Gastrocnemius medialis (tissue), 4 donors: ENCODE data around the gene ABL1. TPM values are rescaled to one million over a fixed set of nuclear protein-coding genes. Genes with fewer than 3 reads are reported as not detected.
"Not testable (repeated sequence)": the region's sequence is repeated elsewhere in the genome, so short reads cannot be mapped to it uniquely, and the experiment has no call there.

Experiments
- ATAC-seq, 2 donors: fragments of 150-250 bp; one replicate each; pipeline ENCODE4 v1.9.1; 2016
- DNase-seq, 2 donors: peaks; one replicate each; pipeline ENCODE4 v3.0.0-alpha.2; 2019
- H3K27ac ChIP-seq, 4 donors: fragments of 200-600 bp; sonication (generic); 1 replicate in 1 of 4; 2 replicates in 3 of 4; pipeline ENCODE4 v1.5.1; 2016 to 2018; ENCODE audit warnings: mild to moderate bottlenecking in 2 of 4, moderate library complexity in 1 of 4
- H3K27me3 ChIP-seq, 3 donors: fragments of 200-600 bp; sonication (generic) in 2 of 3; 1 replicate in 1 of 3; 2 replicates in 2 of 3; pipeline versions ENCODE4 v1.5.1 to v1.6.0; 2016 to 2019; ENCODE audit warnings: mild to moderate bottlenecking in 1 of 3, moderate library complexity in 1 of 3
- H3K36me3 ChIP-seq, 2 donors: fragments of 200-600 bp; sonication (generic) in 1 of 2; one replicate each; pipeline ENCODE4 v1.5.1; 2017 to 2018
- H3K4me1 ChIP-seq, 2 donors: fragments of 200-600 bp; sonication (generic) in 1 of 2; one replicate each; pipeline ENCODE4 v1.5.1; 2016 to 2017; ENCODE audit warnings: mild to moderate bottlenecking in 2 of 2
- H3K4me3 ChIP-seq, 4 donors: fragments of 200-600 bp; sonication (generic) in 3 of 4; 1 replicate in 1 of 4; 2 replicates in 3 of 4; pipeline ENCODE4 v1.5.1; 2016 to 2019; ENCODE audit warnings: mild to moderate bottlenecking in 2 of 4
- H3K9me3 ChIP-seq, 3 donors: fragments of 200-600 bp; sonication (generic) in 2 of 3; 1 replicate in 1 of 3; 2 replicates in 2 of 3; pipeline ENCODE4 v1.5.1; 2016 to 2019
- CTCF ChIP-seq, 5 experiments: fragments of 450-650 bp in 3 of 5; fragments of 200-600 bp in 2 of 5; sonication (generic) in 2 of 5; IDR thresholded peaks in 4 of 5; conservative IDR thresholded peaks in 1 of 5; 1 replicate in 4 of 5; 2 replicates in 1 of 5; pipeline ENCODE4 v1.5.1; 2016 to 2019; ENCODE audit warnings: antibody characterized with exemption in 5 of 5, mild to moderate bottlenecking in 3 of 5, moderate library complexity in 3 of 5
- POLR2A ChIP-seq, 2 donors: fragments of 450-650 bp; IDR thresholded peaks; one replicate each; pipeline ENCODE4 v1.6.1; 2017; ENCODE audit warnings: antibody characterized with exemption in 2 of 2, mild to moderate bottlenecking in 2 of 2, moderate library complexity in 2 of 2
- in situ Hi-C, 4 donors: fragments of 200-750 bp; cut with MboI; loops; one replicate each; pipeline versions ENCODE4 v1.15.0 to v1.8.0; 2017; ENCODE audit warnings: low sequenced_read_pairs in 4 of 4
- intact Hi-C: fragments of 100-400 bp; cut with DNase I; formaldehyde crosslinking; loops from one replicate; pipeline ENCODE4 v1.15.1; 2023; ENCODE audit warnings: low total_unique reads
- total RNA-seq, 4 donors: library from RNA; depleted of rRNA; stranded (reverse); fragments of >200 nt; gene quantifications; one replicate each; pipeline versions ENCODE4 v1.1.0 to v1.2.3, GENCODE V29; 2016

ABL1 gene
- total RNA-seq, 4 donors from 2014 or later: 22.8 to 55.5 (median 28.5) TPM

GRCh38 chr9:130908878-130909355 is 73.9 kb downstream of the ABL1 start:
- TF ChIP-seq CTCF (IDR thresholded peaks at IDR 0.05 in 4 of 5, conservative IDR thresholded peaks at IDR 0.05 in 1 of 5) (no peak), POLR2A (IDR thresholded peaks at IDR 0.05) (no peak)
- no peaks in the 10 kb centered on the region for H3K36me3 ChIP-seq
- no peaks in the 10 kb centered on the region for H3K4me1 ChIP-seq
- no peaks in the 10 kb centered on the region for H3K9me3 ChIP-seq
- no peak for ATAC-seq
- no peak overlapping the region for H3K4me3 ChIP-seq
- DNase-seq: no peak
- in situ Hi-C loops: no loop called here
- no peak overlapping the region for H3K27ac ChIP-seq
- intact Hi-C loops: no loop called here
- H3K27me3 ChIP-seq: peaks cover 7 to 21% (median 8%) of the 10 kb centered on the region in 3 donors

DNA sequence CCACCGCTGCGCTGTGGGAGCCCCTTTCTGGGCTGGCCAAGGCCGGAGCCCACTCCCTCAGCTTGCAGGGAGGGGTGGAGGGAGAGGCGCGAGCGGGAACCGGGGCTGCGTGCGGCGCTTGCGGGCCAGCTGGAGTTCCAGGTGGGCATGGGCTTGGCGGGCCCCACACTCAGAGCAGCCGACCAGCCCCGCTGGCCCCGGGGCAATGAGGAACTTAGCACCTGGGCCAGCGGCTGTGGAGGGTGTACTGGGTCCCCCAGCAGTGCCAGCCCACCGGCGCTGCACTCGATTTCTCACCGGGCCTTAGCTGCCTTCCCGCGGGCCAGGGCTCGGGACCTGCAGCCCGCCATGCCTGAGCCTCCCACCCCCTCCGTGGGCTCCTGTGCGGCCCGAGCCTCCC is 75.0 kb downstream of the ABL1 start:
- intact Hi-C loops, H3K4me1 ChIP-seq, H3K4me3 ChIP-seq, H3K36me3 ChIP-seq, in situ Hi-C loops, H3K27ac ChIP-seq, H3K9me3 ChIP-seq, DNase-seq, ATAC-seq: not testable (repeated sequence)
- peaks cover 7 to 30% (median 16%) of the 10 kb centered on the region in 3 donors for H3K27me3 ChIP-seq

GRCh38 chr9:130910670-130911069 is 75.6 kb downstream of the ABL1 start:
- H3K27me3 ChIP-seq: peaks cover 7 to 30% (median 17%) of the 10 kb centered on the region in 3 donors
- ATAC-seq, DNase-seq, in situ Hi-C loops, H3K27ac ChIP-seq, H3K36me3 ChIP-seq, intact Hi-C loops, H3K4me3 ChIP-seq, H3K4me1 ChIP-seq, H3K9me3 ChIP-seq: not testable (repeated sequence)

DNA sequence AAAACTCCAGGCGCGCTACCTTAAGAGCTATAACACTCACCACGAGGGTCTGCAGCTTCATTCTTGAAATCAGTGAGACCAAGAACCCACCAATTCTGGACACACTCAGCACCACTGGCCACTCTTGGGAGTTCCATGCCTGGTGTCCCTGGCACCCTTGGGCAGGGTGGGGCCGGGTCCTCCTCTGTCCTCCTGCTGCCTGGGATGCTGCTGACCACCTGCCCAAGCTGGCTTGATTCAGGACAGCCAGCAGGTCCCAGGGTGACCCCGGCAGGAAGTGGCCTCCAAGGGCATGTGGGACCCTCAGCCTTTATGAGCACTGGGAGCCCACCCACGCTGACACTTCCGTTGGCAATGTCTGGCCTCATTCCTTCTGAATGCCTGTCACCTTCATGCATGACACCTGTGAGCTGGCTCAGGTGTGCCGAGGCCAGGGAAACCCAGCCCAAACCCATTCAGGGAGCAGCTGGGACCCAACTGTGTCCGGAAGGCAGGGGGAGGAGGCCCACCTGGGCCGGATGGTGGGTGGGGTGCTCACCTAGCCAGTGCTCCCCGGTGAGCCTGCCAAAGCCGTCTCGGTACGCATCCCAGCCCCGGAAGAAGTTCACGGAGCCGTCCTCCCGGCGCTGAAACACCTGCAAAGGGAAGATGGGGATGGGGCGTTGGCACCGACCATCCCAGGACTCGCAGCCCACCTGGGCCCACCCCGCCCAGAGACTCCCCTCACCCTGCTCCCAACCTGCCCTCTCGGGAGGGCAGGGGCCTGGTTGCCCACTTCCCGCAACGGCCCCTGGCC is 76.4 kb downstream of the ABL1 start:
- H3K4me1 ChIP-seq: no peaks in the 10 kb centered on the region
- peaks cover 7 to 30% (median 24%) of the 10 kb centered on the region in 3 donors for H3K27me3 ChIP-seq
- TF ChIP-seq POLR2A (IDR thresholded peaks at IDR 0.05): no peak
- no peak for TF ChIP-seq CTCF (IDR thresholded peaks at IDR 0.05 in 4 of 5, conservative IDR thresholded peaks at IDR 0.05 in 1 of 5)
- no peaks in the 10 kb centered on the region for H3K36me3 ChIP-seq
- ATAC-seq (no peak), DNase-seq (no peak)
- in situ Hi-C loops (no loop called here), intact Hi-C loops (no loop called here)
- H3K27ac ChIP-seq: no peak overlapping the region
- no peaks in the 10 kb centered on the region for H3K9me3 ChIP-seq
- no peak overlapping the region for H3K4me3 ChIP-seq

- H3K4me1 ChIP-seq: no peaks in the 10 kb centered on the region
- ATAC-seq (peak; percentile 12 to 36), DNase-seq (peak in 1 of 2 donors; percentile 28)
- peaks cover 17 to 40% (median 27%) of the 10 kb centered on the region in 3 donors for H3K27me3 ChIP-seq
- peak overlapping the region in 3 of 4 donors; percentile 18 to 23 (median 20) for H3K4me3 ChIP-seq
- H3K36me3 ChIP-seq: no peaks in the 10 kb centered on the region
- no peak for TF ChIP-seq POLR2A (IDR thresholded peaks at IDR 0.05)
- H3K27ac ChIP-seq: no peak overlapping the region
- no peaks in the 10 kb centered on the region for H3K9me3 ChIP-seq
- intact Hi-C loops (no loop called here), in situ Hi-C loops (no loop called here)
Observed at GRCh38 chr9:130912932-130913598, 78.0 kb downstream of the ABL1 start.
